ENCODE results near the gene SUMO2.
"Not testable (repeated sequence)": the region's sequence is repeated elsewhere in the genome, so short reads cannot be mapped to it uniquely, and the experiment has no call there.

SUMO2 gene

GRCh38 chr17:75127936-75128335, 54.8 kb downstream of the SUMO2 start:
- not testable (repeated sequence) for H3K9ac ChIP-seq (ENCODE audit: low read depth, low read length, poor library complexity); H3K4me1 ChIP-seq (ENCODE audit: control insufficient read depth in 2 of 2, insufficient read depth in 1 of 2, low read depth in 1 of 2, low read length in 2 of 2); H3K14ac ChIP-seq (ENCODE audit: low read length); H4K8ac ChIP-seq (ENCODE audit: low read depth, low read length); H3K27me3 ChIP-seq (ENCODE audit: control insufficient read depth in 3 of 3, insufficient read depth in 3 of 3, low read depth in 1 of 3, low read length in 3 of 3); H2BK15ac ChIP-seq (ENCODE audit: low read length); H3K27ac ChIP-seq (replicated peaks; ENCODE audit: low read length); H4K91ac ChIP-seq (ENCODE audit: low read depth, low read length, poor library complexity); H3K4me2 ChIP-seq (ENCODE audit: insufficient read depth, low read length, poor library complexity, severe bottlenecking); H2AK5ac ChIP-seq (ENCODE audit: low read depth, low read length); H2AFZ ChIP-seq (ENCODE audit: low read length); H3K4ac ChIP-seq (ENCODE audit: low read length); H3K18ac ChIP-seq (ENCODE audit: low read length); H3K79me1 ChIP-seq (ENCODE audit: low read depth, low read length); DNase-seq (ENCODE audit: low spot score); H3K23ac ChIP-seq (ENCODE audit: low read depth, low read length, poor library complexity); H2BK120ac ChIP-seq (ENCODE audit: low read depth, low read length); H3K9me3 ChIP-seq (replicated peaks in 1 of 2; ENCODE audit: control insufficient read depth in 2 of 2, insufficient read depth in 1 of 2, low read depth in 1 of 2, low read length in 2 of 2); H2BK12ac ChIP-seq (ENCODE audit: low read length); H3K4me3 ChIP-seq (ENCODE audit: low read length in 2 of 2); H2BK5ac ChIP-seq (ENCODE audit: low read length)
- H3K36me3 ChIP-seq (replicated peaks in 1 of 2; ENCODE audit: control insufficient read depth in 2 of 2, insufficient read depth in 2 of 2, low read length in 2 of 2), result peaks cover 18 to 29% of the 10 kb centered on the region in 2 donors
- no CpG with 5 or more reads among the region's 5 CpGs for WGBS, 2 donors (ENCODE audit: extremely low coverage in 2 of 2, insufficient read length in 2 of 2, insufficient replicate concordance in 1 of 2)

GRCh38 chr17:75126954-75127353, 55.8 kb downstream of the SUMO2 start:
- Histone ChIP-seq H3K9ac (ENCODE audit: low read depth, low read length, poor library complexity) (no peak overlapping the region), H3K23ac (ENCODE audit: low read depth, low read length, poor library complexity) (no peak overlapping the region), H4K91ac (ENCODE audit: low read depth, low read length, poor library complexity) (no peak overlapping the region), H2BK120ac (ENCODE audit: low read depth, low read length) (no peak overlapping the region), H2AK5ac (ENCODE audit: low read depth, low read length) (no peak overlapping the region), H2BK12ac (ENCODE audit: low read length) (no peak overlapping the region), H3K27ac (replicated peaks; ENCODE audit: low read length) (no peak overlapping the region), H3K14ac (ENCODE audit: low read length) (no peak overlapping the region), H3K4me1 (ENCODE audit: control insufficient read depth in 2 of 2, insufficient read depth in 1 of 2, low read depth in 1 of 2, low read length in 2 of 2) (peaks cover 4 to 7% of the 10 kb centered on the region in 2 donors), H3K9me3 (replicated peaks in 1 of 2; ENCODE audit: control insufficient read depth in 2 of 2, insufficient read depth in 1 of 2, low read depth in 1 of 2, low read length in 2 of 2) (no peaks in the 10 kb centered on the region), H3K18ac (ENCODE audit: low read length) (no peak overlapping the region), H3K79me1 (ENCODE audit: low read depth, low read length) (peaks cover 7% of the 10 kb centered on the region), H3K4me2 (ENCODE audit: insufficient read depth, low read length, poor library complexity, severe bottlenecking) (no peak overlapping the region), H3K4me3 (ENCODE audit: low read length in 2 of 2) (no peak overlapping the region), H3K27me3 (ENCODE audit: control insufficient read depth in 3 of 3, insufficient read depth in 3 of 3, low read depth in 1 of 3, low read length in 3 of 3) (no peaks in the 10 kb centered on the region), H2AFZ (ENCODE audit: low read length) (no peak overlapping the region), H4K8ac (ENCODE audit: low read depth, low read length) (no peak overlapping the region), H2BK5ac (ENCODE audit: low read length) (no peak overlapping the region), H3K4ac (ENCODE audit: low read length) (no peak overlapping the region), H2BK15ac (ENCODE audit: low read length) (no peak overlapping the region), H3K36me3 (replicated peaks in 1 of 2; ENCODE audit: control insufficient read depth in 2 of 2, insufficient read depth in 2 of 2, low read length in 2 of 2) (peaks cover 18 to 29% of the 10 kb centered on the region in 2 donors)
- no CpG with 5 or more reads among the region's 8 CpGs for WGBS, 2 donors (ENCODE audit: extremely low coverage in 2 of 2, insufficient read length in 2 of 2, insufficient replicate concordance in 1 of 2)
- DNase-seq (ENCODE audit: low spot score), result no peak

- Histone ChIP-seq H2AK5ac (ENCODE audit: low read depth, low read length) (no peak overlapping the region), H3K14ac (ENCODE audit: low read length) (no peak overlapping the region), H3K4me3 (ENCODE audit: low read length in 2 of 2) (peak overlapping the region in 1 of 2 donors; percentile 57), H3K4me1 (ENCODE audit: control insufficient read depth in 2 of 2, insufficient read depth in 1 of 2, low read depth in 1 of 2, low read length in 2 of 2) (peaks cover 4 to 7% of the 10 kb centered on the region in 2 donors), H3K79me1 (ENCODE audit: low read depth, low read length) (peaks cover 7% of the 10 kb centered on the region), H3K4me2 (ENCODE audit: insufficient read depth, low read length, poor library complexity, severe bottlenecking) (no peak overlapping the region), H3K27ac (replicated peaks; ENCODE audit: low read length) (no peak overlapping the region), H3K9me3 (replicated peaks in 1 of 2; ENCODE audit: control insufficient read depth in 2 of 2, insufficient read depth in 1 of 2, low read depth in 1 of 2, low read length in 2 of 2) (no peaks in the 10 kb centered on the region), H4K8ac (ENCODE audit: low read depth, low read length) (no peak overlapping the region), H2BK15ac (ENCODE audit: low read length) (no peak overlapping the region), H3K9ac (ENCODE audit: low read depth, low read length, poor library complexity) (no peak overlapping the region), H2BK12ac (ENCODE audit: low read length) (no peak overlapping the region), H4K91ac (ENCODE audit: low read depth, low read length, poor library complexity) (no peak overlapping the region), H3K27me3 (ENCODE audit: control insufficient read depth in 3 of 3, insufficient read depth in 3 of 3, low read depth in 1 of 3, low read length in 3 of 3) (no peaks in the 10 kb centered on the region), H3K36me3 (replicated peaks in 1 of 2; ENCODE audit: control insufficient read depth in 2 of 2, insufficient read depth in 2 of 2, low read length in 2 of 2) (peaks cover 18 to 32% of the 10 kb centered on the region in 2 donors), H3K23ac (ENCODE audit: low read depth, low read length, poor library complexity) (no peak overlapping the region), H3K4ac (ENCODE audit: low read length) (no peak overlapping the region), H2BK120ac (ENCODE audit: low read depth, low read length) (no peak overlapping the region), H2BK5ac (ENCODE audit: low read length) (no peak overlapping the region), H3K18ac (ENCODE audit: low read length) (peak overlapping the region; percentile 38), H2AFZ (ENCODE audit: low read length) (no peak overlapping the region)
- whole genome bisulfite sequencing, 2 donors (ENCODE audit: extremely low coverage in 2 of 2, insufficient read length in 2 of 2, insufficient replicate concordance in 1 of 2), result no CpG with 5 or more reads among the region's 3 CpGs
- no peak for DNase-seq (ENCODE audit: low spot score)
These were observed 56.8 kb downstream of the SUMO2 start for GRCh38 chr17:75125984-75126383.

DNA sequence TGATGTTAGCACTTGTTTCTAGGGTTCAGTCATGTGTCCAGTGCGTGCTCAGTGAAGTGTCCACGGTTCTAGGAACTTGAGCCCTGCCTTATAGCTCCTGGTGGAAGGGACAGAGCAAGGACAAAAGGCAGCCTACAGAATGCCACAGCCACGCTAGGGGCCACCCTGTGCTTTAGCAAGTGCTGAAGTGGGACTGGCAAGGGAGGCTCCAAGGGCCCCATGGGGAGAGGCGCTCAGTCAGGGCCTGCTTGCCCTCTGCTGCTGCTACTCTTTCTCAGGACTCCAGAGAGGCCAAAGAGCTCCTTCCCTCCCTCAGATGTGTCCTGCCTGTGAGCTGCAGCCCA, 58.0 kb downstream of the SUMO2 start:
- peaks cover 3% of the 10 kb centered on the region for H3K79me1 ChIP-seq (ENCODE audit: low read depth, low read length)
- peaks cover 14 to 30% of the 10 kb centered on the region in 2 donors for H3K36me3 ChIP-seq (replicated peaks in 1 of 2; ENCODE audit: control insufficient read depth in 2 of 2, insufficient read depth in 2 of 2, low read length in 2 of 2)
- no peak overlapping the region for H4K8ac ChIP-seq (ENCODE audit: low read depth, low read length)
- H3K9ac ChIP-seq (ENCODE audit: low read depth, low read length, poor library complexity), result no peak overlapping the region
- no peaks in the 10 kb centered on the region for H3K9me3 ChIP-seq (replicated peaks in 1 of 2; ENCODE audit: control insufficient read depth in 2 of 2, insufficient read depth in 1 of 2, low read depth in 1 of 2, low read length in 2 of 2)
- H3K27ac ChIP-seq (replicated peaks; ENCODE audit: low read length), result no peak overlapping the region
- no peak for DNase-seq (ENCODE audit: low spot score)
- no peak overlapping the region for H3K14ac ChIP-seq (ENCODE audit: low read length)
- no peak overlapping the region for H3K4me2 ChIP-seq (ENCODE audit: insufficient read depth, low read length, poor library complexity, severe bottlenecking)
- no peak overlapping the region for H3K18ac ChIP-seq (ENCODE audit: low read length)
- H3K23ac ChIP-seq (ENCODE audit: low read depth, low read length, poor library complexity), result peak overlapping the region; percentile 95
- H3K4me1 ChIP-seq (ENCODE audit: control insufficient read depth in 2 of 2, insufficient read depth in 1 of 2, low read depth in 1 of 2, low read length in 2 of 2), result no peaks in the 10 kb centered on the region
- no peak overlapping the region for H2BK15ac ChIP-seq (ENCODE audit: low read length)
- WGBS, 2 donors (ENCODE audit: extremely low coverage in 2 of 2, insufficient read length in 2 of 2, insufficient replicate concordance in 1 of 2), result no CpG with 5 or more reads among the region's 4 CpGs
- no peak overlapping the region for H2BK120ac ChIP-seq (ENCODE audit: low read depth, low read length)
- H2BK5ac ChIP-seq (ENCODE audit: low read length), result no peak overlapping the region
- no peaks in the 10 kb centered on the region for H3K27me3 ChIP-seq (ENCODE audit: control insufficient read depth in 3 of 3, insufficient read depth in 3 of 3, low read depth in 1 of 3, low read length in 3 of 3)
- H2AFZ ChIP-seq (ENCODE audit: low read length), result no peak overlapping the region
- no peak overlapping the region for H4K91ac ChIP-seq (ENCODE audit: low read depth, low read length, poor library complexity)
- H2BK12ac ChIP-seq (ENCODE audit: low read length), result no peak overlapping the region
- H2AK5ac ChIP-seq (ENCODE audit: low read depth, low read length), result peak overlapping the region; percentile 63
- H3K4ac ChIP-seq (ENCODE audit: low read length), result no peak overlapping the region
- no peak overlapping the region for H3K4me3 ChIP-seq (ENCODE audit: low read length in 2 of 2)
